HepG2 (cell line): ENCODE measurements around the gene RAD1. TPM values are rescaled to one million over a fixed set of nuclear protein-coding genes. Genes with fewer than 3 reads are reported as not detected.

Experiments used
- ATF2 ChIP-seq: sonication (generic); formaldehyde crosslinking; IDR thresholded peaks from 2 replicates; pipeline ENCODE4 v1.4.0; 2020; ENCODE audit warnings: missing genetic modification reagents
- BORCS8-MEF2B ChIP-seq: sonication (generic); formaldehyde crosslinking; IDR thresholded peaks from 2 replicates; pipeline ENCODE4 v1.8.0; 2022; ENCODE audit warnings: mild to moderate bottlenecking, missing genetic modification reagents
- CHD4 ChIP-seq: fragments of 200-600 bp; sonication (generic); IDR thresholded peaks from 2 replicates; pipeline ENCODE4 v1.7.0; 2017; ENCODE audit warnings: mild to moderate bottlenecking, low read length, borderline replicate concordance
- DBP ChIP-seq: sonication (generic); formaldehyde crosslinking; IDR thresholded peaks from 2 replicates; pipeline ENCODE4 v1.4.0; 2020; ENCODE audit warnings: missing genetic modification reagents; ENCODE audit errors: not compliant biosample characterization
- DR1 ChIP-seq: sonication (generic); formaldehyde crosslinking; IDR thresholded peaks from 2 replicates; pipeline ENCODE4 v1.8.0; 2021; ENCODE audit warnings: mild to moderate bottlenecking, missing genetic modification reagents, inconsistent platforms
- GTF3A ChIP-seq: sonication (generic); formaldehyde crosslinking; conservative IDR thresholded peaks from 2 replicates; pipeline ENCODE4 v1.4.0; 2020; ENCODE audit warnings: mild to moderate bottlenecking, missing genetic modification reagents
- HMG20A ChIP-seq: IDR thresholded peaks from 2 replicates; pipeline ENCODE4 v1.6.1; 2016; ENCODE audit warnings: borderline replicate concordance
- HNRNPH1 ChIP-seq: fragments of 200-400 bp; formaldehyde crosslinking; optimal IDR thresholded peaks from 2 replicates; pipeline ENCODE3; 2017; ENCODE audit warnings: mild to moderate bottlenecking, low read depth, low read length
- ISX ChIP-seq: sonication (generic); formaldehyde crosslinking; conservative IDR thresholded peaks from 2 replicates; pipeline ENCODE4 v1.5.0; 2020; ENCODE audit warnings: missing genetic modification reagents
- JARID2 ChIP-seq: sonication (generic); formaldehyde crosslinking; IDR thresholded peaks from 2 replicates; pipeline ENCODE4 v1.8.1; 2023; ENCODE audit warnings: missing genetic modification reagents, inconsistent platforms; ENCODE audit not compliant: insufficient replicate concordance
- JUN ChIP-seq: sonication (generic); formaldehyde crosslinking; IDR thresholded peaks from 2 replicates; pipeline ENCODE4 v1.4.0; 2020; ENCODE audit warnings: mild to moderate bottlenecking, missing genetic modification reagents
- KDM4B ChIP-seq: sonication (generic); formaldehyde crosslinking; IDR thresholded peaks from 2 replicates; pipeline ENCODE4 v1.4.0; 2020; ENCODE audit warnings: missing genetic modification reagents
- LCORL ChIP-seq, 2 experiments: fragments of 450-650 bp in 1 of 2; sonication (generic) in 1 of 2; formaldehyde crosslinking in 1 of 2; IDR thresholded peaks; 2 replicates each; pipeline versions ENCODE4 v1.5.0 to v1.6.1; 2017 to 2020; ENCODE audit warnings: antibody characterized with exemption in 1 of 2, missing genetic modification reagents in 1 of 2
- MAZ ChIP-seq, 2 experiments: sonication (generic) in 1 of 2; formaldehyde crosslinking in 1 of 2; IDR thresholded peaks; 2 replicates each; pipeline versions ENCODE4 v1.5.0 to v1.6.1; 2012 to 2020; ENCODE audit warnings: low read depth in 2 of 2, mild to moderate bottlenecking in 2 of 2, borderline replicate concordance in 1 of 2, improper control_type of control experiment in 1 of 2, low read length in 1 of 2, missing genetic modification reagents in 1 of 2, moderate library complexity in 1 of 2
- MYNN ChIP-seq: sonication (generic); formaldehyde crosslinking; IDR thresholded peaks from 2 replicates; pipeline ENCODE4 v1.4.0; 2020; ENCODE audit warnings: mild to moderate bottlenecking, low read depth, missing genetic modification reagents
- SMYD3 ChIP-seq: sonication (generic); formaldehyde crosslinking; IDR thresholded peaks from 2 replicates; pipeline ENCODE4 v1.8.1; 2023; ENCODE audit warnings: mild to moderate bottlenecking, missing genetic modification reagents
- SNAPC2 ChIP-seq: sonication (generic); formaldehyde crosslinking; IDR thresholded peaks from 2 replicates; pipeline ENCODE4 v1.8.1; 2022; ENCODE audit warnings: mild to moderate bottlenecking, missing genetic modification reagents
- TCF7L2 ChIP-seq: IDR thresholded peaks from 2 replicates; pipeline ENCODE4 v1.6.1; 2011; ENCODE audit warnings: mild to moderate bottlenecking, low read depth, low read length, moderate library complexity
- ZBTB34 ChIP-seq: sonication (generic); formaldehyde crosslinking; IDR thresholded peaks from 2 replicates; pipeline ENCODE4 v1.8.0; 2022; ENCODE audit warnings: mild to moderate bottlenecking, missing genetic modification reagents
- ZNF558 ChIP-seq: sonication (generic); formaldehyde crosslinking; IDR thresholded peaks from 2 replicates; pipeline ENCODE4 v1.9.0; 2022; ENCODE audit warnings: mild to moderate bottlenecking, missing genetic modification reagents, borderline replicate concordance
- ZNF563 ChIP-seq: sonication (generic); formaldehyde crosslinking; IDR thresholded peaks from 2 replicates; pipeline ENCODE4 v1.8.0; 2022; ENCODE audit warnings: mild to moderate bottlenecking, moderate library complexity, missing genetic modification reagents
- ZNF839 ChIP-seq: sonication (generic); formaldehyde crosslinking; IDR thresholded peaks from 2 replicates; pipeline ENCODE4 v1.4.0; 2020; ENCODE audit warnings: missing genetic modification reagents, mild to moderate bottlenecking, borderline replicate concordance
- ZSCAN21 ChIP-seq: sonication (generic); formaldehyde crosslinking; IDR thresholded peaks from 2 replicates; pipeline ENCODE4 v1.8.0; 2022; ENCODE audit warnings: mild to moderate bottlenecking, missing genetic modification reagents, moderate library complexity, borderline replicate concordance
- polyA plus RNA-seq, 8 experiments: library from polyadenylated mRNA; depleted of rRNA in 3 of 8; stranded (reverse) in 7 of 8; unstranded in 1 of 8; fragments of >200 nt; fragmentation: Illumina TruSeq in 4 of 8; extraction: Trizol in 4 of 8; gene quantifications; 2 replicates each; pipeline versions ENCODE4 v1.2.1 to v1.2.3, GENCODE V29; 2011 to 2016; ENCODE audit warnings: low read depth in 4 of 8, missing spikeins in 1 of 8, mixed read lengths in 1 of 8; ENCODE audit not compliant: insufficient read depth in 1 of 8
- total RNA-seq, 5 experiments: library from RNA; depleted of rRNA; stranded (reverse); fragments of >200 nt; fragmentation: Illumina TruSeq; extraction: Trizol; gene quantifications; 2 replicates each; pipeline ENCODE4 v1.2.3, GENCODE V29; 2016; ENCODE audit warnings: low read depth in 1 of 5
- TF ChIP-seq, protein P1 (sequence below): sonication (generic); formaldehyde crosslinking; IDR thresholded peaks from 2 replicates; pipeline ENCODE4 v1.4.0; 2020; ENCODE audit warnings: mild to moderate bottlenecking, missing genetic modification reagents

Gene RAD1
- total and polyA plus RNA-seq, 2 of the 13 experiments (the other 11 are each of a cell fraction or from before 2014, with no cell fraction given), result 14.7 to 39.1 TPM

DNA sequence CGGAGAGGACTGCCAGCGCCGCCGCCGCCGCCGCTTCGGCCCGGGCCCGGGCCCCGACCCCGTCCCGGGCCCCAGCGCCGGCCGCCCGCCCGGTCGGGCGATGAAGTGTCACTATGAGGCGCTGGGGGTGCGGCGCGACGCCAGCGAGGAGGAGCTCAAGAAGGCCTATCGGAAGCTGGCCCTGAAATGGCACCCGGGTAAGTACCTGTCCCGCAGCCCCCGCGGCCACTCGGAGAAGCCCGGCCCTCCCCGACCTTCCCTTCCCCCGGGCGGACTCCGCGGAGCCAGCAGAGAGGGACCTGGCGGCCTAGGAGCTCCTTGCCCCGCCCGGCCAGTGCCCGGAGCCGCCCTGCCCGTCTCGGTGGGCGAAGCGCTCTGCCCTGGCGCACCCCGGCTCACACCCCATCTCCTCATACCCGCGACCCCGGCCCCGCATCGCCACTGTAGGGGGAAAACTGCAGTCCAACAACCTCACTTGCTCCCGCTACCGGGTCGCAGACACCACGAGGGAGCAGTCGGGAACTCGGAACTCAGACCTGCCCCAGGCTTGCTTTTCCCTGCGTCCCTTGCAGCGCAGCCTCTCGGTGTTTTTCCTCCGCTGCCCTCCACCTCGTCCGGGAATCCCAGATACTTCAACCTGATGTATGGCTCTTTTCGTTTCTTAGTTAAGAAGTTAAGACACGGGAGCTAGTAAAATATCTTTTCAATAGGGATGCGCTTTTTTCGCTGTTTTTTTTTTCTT is 14.6 kb upstream of the RAD1 start (continued):
- TF ChIP-seq ATF2, result no peak
- TF ChIP-seq ZNF558 (CRISPR knock-in tag), result no peak
- no peak for TF ChIP-seq ZBTB34
- TF ChIP-seq ZNF563, result no peak
- TF ChIP-seq KDM4B (CRISPR knock-in tag), result no peak
- no peak for TF ChIP-seq JARID2 (CRISPR knock-in tag)
- TF ChIP-seq ZSCAN21 (CRISPR knock-in tag), result peak; percentile 64
- TF ChIP-seq TCF7L2, result no peak
- peak; percentile 40; the same call in 1 of the 2 replicates for TF ChIP-seq MYNN (CRISPR knock-in tag)
- TF ChIP-seq, protein P1, sequence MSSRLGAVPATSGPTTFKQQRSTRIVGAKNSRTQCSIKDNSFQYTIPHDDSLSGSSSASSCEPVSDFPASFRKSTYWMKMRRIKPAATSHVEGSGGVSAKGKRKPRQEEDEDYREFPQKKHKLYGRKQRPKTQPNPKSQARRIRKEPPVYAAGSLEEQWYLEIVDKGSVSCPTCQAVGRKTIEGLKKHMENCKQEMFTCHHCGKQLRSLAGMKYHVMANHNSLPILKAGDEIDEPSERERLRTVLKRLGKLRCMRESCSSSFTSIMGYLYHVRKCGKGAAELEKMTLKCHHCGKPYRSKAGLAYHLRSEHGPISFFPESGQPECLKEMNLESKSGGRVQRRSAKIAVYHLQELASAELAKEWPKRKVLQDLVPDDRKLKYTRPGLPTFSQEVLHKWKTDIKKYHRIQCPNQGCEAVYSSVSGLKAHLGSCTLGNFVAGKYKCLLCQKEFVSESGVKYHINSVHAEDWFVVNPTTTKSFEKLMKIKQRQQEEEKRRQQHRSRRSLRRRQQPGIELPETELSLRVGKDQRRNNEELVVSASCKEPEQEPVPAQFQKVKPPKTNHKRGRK (CRISPR knock-in tag), result no peak
- no peak for TF ChIP-seq CHD4
- TF ChIP-seq ZNF839 (CRISPR knock-in tag), result 0 out of 2 replicates have a peak, but pooled peaks have one; percentile 65
- TF ChIP-seq SNAPC2 (CRISPR knock-in tag), result no peak
- no peak for TF ChIP-seq GTF3A (CRISPR knock-in tag)
- TF ChIP-seq JUN, result no peak
- no peak for TF ChIP-seq LCORL (IDR thresholded peaks at IDR 0.05)
- TF ChIP-seq LCORL (CRISPR knock-in tag; IDR thresholded peaks at IDR 0.05), result no peak
- TF ChIP-seq SMYD3 (CRISPR knock-in tag), result no peak
- no peak for TF ChIP-seq HMG20A (CRISPR knock-in tag)
- TF ChIP-seq DBP (CRISPR knock-in tag), result no peak
- no peak for TF ChIP-seq ISX (CRISPR knock-in tag)
- no peak for TF ChIP-seq MAZ (IDR thresholded peaks at IDR 0.05; ENCODE audit: borderline replicate concordance, low read depth, low read length)
- TF ChIP-seq MAZ (CRISPR knock-in tag; IDR thresholded peaks at IDR 0.05; ENCODE audit: low read depth), result no peak; the same call in 1 of the 2 replicates
- TF ChIP-seq BORCS8-MEF2B (CRISPR knock-in tag), result 0 out of 2 replicates have a peak, but pooled peaks have one; percentile 27
- no peak for TF ChIP-seq HNRNPH1
- TF ChIP-seq DR1, result 0 out of 2 replicates have a peak, but pooled peaks have one; percentile 46
